Measurements from ENCODE around the gene TMEM132C.
"Not testable (repeated sequence)": the region's sequence is repeated elsewhere in the genome, so short reads cannot be mapped to it uniquely, and the experiment has no call there.

Gene TMEM132C

GRCh38 chr12:128424931-128425431 is 158.0 kb downstream of the TMEM132C start:
- DNase-seq: no peak

- DNase-seq: no peak
Observed at GRCh38 chr12:128425666-128426331, 158.8 kb downstream of the TMEM132C start.

- DNase-seq: no peak
Observed at GRCh38 chr12:128426511-128426910, 159.5 kb downstream of the TMEM132C start.

- no peak for DNase-seq
Observed at GRCh38 chr12:128439796-128440195, 172.8 kb downstream of the TMEM132C start.

GRCh38 chr12:128442096-128442495 is 175.1 kb downstream of the TMEM132C start:
- no peak for DNase-seq

- no peak for DNase-seq
Observed at GRCh38 chr12:128444598-128444997, 177.6 kb downstream of the TMEM132C start.

- DNase-seq: peak; percentile 87
Observed at GRCh38 chr12:128445415-128446127, 178.6 kb downstream of the TMEM132C start.

- peak; percentile 53 for DNase-seq
Observed at GRCh38 chr12:128449146-128449894, 182.3 kb downstream of the TMEM132C start.

- no peak for DNase-seq
Observed at GRCh38 chr12:128450810-128451209, 183.8 kb downstream of the TMEM132C start.

GRCh38 chr12:128455851-128456250 is 188.9 kb downstream of the TMEM132C start:
- DNase-seq: no peak

- no peak for DNase-seq
Observed at GRCh38 chr12:128456922-128457321, 190.0 kb downstream of the TMEM132C start.

GRCh38 chr12:128458301-128458974 is 191.5 kb downstream of the TMEM132C start:
- no peak for DNase-seq

GRCh38 chr12:128459067-128459466 is 192.1 kb downstream of the TMEM132C start:
- DNase-seq: no peak

- no peak for DNase-seq
Observed at GRCh38 chr12:128463881-128464280, 196.9 kb downstream of the TMEM132C start.

GRCh38 chr12:128467882-128468281 is 200.9 kb downstream of the TMEM132C start:
- no peak for DNase-seq

GRCh38 chr12:128468926-128469325 is 202.0 kb downstream of the TMEM132C start:
- no peak for DNase-seq

GRCh38 chr12:128471491-128471890 is 204.5 kb downstream of the TMEM132C start:
- no peak for DNase-seq

- no peak for DNase-seq
Observed at GRCh38 chr12:128474916-128475315, 207.9 kb downstream of the TMEM132C start.

- no peak for DNase-seq
Observed at GRCh38 chr12:128476266-128476665, 209.3 kb downstream of the TMEM132C start.

- no peak for DNase-seq
Observed at GRCh38 chr12:128483526-128484255, 216.7 kb downstream of the TMEM132C start.

- not testable (repeated sequence) for DNase-seq
Observed at GRCh38 chr12:128497376-128497775, 230.4 kb downstream of the TMEM132C start.

- DNase-seq: no peak
Observed at GRCh38 chr12:128507470-128507869, 240.5 kb downstream of the TMEM132C start.
